GM10847 (cell line): ENCODE measurements around the gene NHSL2.

Source experiments
- POLR2A ChIP-seq: IDR thresholded peaks from 2 replicates; pipeline ENCODE4 v1.6.1; 2011; ENCODE audit not compliant: insufficient read length; ENCODE audit errors: extremely low read depth

Gene NHSL2

GRCh38 chrX:72021975-72022374, 111.3 kb downstream of the NHSL2 start:
- no peak for TF ChIP-seq POLR2A

GRCh38 chrX:72023071-72023470, 112.4 kb downstream of the NHSL2 start:
- no peak for TF ChIP-seq POLR2A

GRCh38 chrX:72025236-72025770, 114.7 kb downstream of the NHSL2 start:
- no peak for TF ChIP-seq POLR2A

GRCh38 chrX:72026341-72027023, 115.8 kb downstream of the NHSL2 start:
- no peak for TF ChIP-seq POLR2A

- no peak for TF ChIP-seq POLR2A
Measured at GRCh38 chrX:72027024-72027913, 116.6 kb downstream of the NHSL2 start.

- TF ChIP-seq POLR2A, result no peak
Measured at GRCh38 chrX:72027914-72028307, 117.3 kb downstream of the NHSL2 start.

- TF ChIP-seq POLR2A, result no peak
Measured at GRCh38 chrX:72028701-72029470, 118.2 kb downstream of the NHSL2 start.

- no peak for TF ChIP-seq POLR2A
Measured at GRCh38 chrX:72029483-72030411, 119.1 kb downstream of the NHSL2 start.

- no peak for TF ChIP-seq POLR2A
Measured at GRCh38 chrX:72030431-72030830, 119.8 kb downstream of the NHSL2 start.

- no peak for TF ChIP-seq POLR2A
Measured at GRCh38 chrX:72031118-72031517, 120.5 kb downstream of the NHSL2 start.

GRCh38 chrX:72031634-72032033, 121.0 kb downstream of the NHSL2 start:
- TF ChIP-seq POLR2A, result no peak

GRCh38 chrX:72037601-72038000, 127.0 kb downstream of the NHSL2 start:
- TF ChIP-seq POLR2A, result no peak

GRCh38 chrX:72038016-72038415, 127.4 kb downstream of the NHSL2 start:
- no peak for TF ChIP-seq POLR2A

- no peak for TF ChIP-seq POLR2A
Measured at GRCh38 chrX:72038868-72039267, 128.2 kb downstream of the NHSL2 start.

- no peak for TF ChIP-seq POLR2A
Measured at GRCh38 chrX:72040506-72040905, 129.9 kb downstream of the NHSL2 start.

- TF ChIP-seq POLR2A, result no peak
Measured at GRCh38 chrX:72041176-72041575, 130.5 kb downstream of the NHSL2 start.
